Stimulated activated CD4-positive, alpha-beta T cell treated with anti-CD3 and anti-CD28 coated beads, TNF-alpha, amount 100 ng/mL, for 24 hours (primary cell): ENCODE data around the gene TEAD4.

Source experiments
- DNase-seq, 3 experiments: peaks; one replicate each; pipeline ENCODE4 v3.0.0-alpha.2; 2020; ENCODE audit warnings: low read depth in 3 of 3

Gene TEAD4

GRCh38 chr12:3000548-3001275 lies 41.5 kb downstream of the TEAD4 start:
- DNase-seq, result no peak

DNA sequence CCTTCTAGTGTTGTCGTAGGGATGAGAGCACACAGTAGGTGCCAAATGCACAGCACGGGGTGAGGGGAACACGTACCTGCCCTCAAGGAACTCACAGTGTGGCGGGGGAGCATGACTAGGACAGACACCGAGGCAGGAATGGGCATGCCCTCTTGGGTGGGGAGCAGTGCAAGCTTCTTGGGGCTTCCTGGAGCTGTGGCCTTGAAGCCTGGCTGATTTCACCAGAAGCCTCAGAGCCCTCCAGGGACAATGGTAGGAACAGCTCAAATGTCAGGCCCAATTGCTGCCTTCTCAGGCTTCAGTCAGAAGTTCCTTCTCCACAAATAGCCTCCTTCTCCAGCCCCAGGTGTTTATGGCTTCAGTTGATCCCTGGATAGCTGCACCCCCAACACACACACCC lies 43.4 kb downstream of the TEAD4 start:
- DNase-seq, result no peak

GRCh38 chr12:3003357-3003992 lies 44.3 kb downstream of the TEAD4 start:
- no peak for DNase-seq

DNA sequence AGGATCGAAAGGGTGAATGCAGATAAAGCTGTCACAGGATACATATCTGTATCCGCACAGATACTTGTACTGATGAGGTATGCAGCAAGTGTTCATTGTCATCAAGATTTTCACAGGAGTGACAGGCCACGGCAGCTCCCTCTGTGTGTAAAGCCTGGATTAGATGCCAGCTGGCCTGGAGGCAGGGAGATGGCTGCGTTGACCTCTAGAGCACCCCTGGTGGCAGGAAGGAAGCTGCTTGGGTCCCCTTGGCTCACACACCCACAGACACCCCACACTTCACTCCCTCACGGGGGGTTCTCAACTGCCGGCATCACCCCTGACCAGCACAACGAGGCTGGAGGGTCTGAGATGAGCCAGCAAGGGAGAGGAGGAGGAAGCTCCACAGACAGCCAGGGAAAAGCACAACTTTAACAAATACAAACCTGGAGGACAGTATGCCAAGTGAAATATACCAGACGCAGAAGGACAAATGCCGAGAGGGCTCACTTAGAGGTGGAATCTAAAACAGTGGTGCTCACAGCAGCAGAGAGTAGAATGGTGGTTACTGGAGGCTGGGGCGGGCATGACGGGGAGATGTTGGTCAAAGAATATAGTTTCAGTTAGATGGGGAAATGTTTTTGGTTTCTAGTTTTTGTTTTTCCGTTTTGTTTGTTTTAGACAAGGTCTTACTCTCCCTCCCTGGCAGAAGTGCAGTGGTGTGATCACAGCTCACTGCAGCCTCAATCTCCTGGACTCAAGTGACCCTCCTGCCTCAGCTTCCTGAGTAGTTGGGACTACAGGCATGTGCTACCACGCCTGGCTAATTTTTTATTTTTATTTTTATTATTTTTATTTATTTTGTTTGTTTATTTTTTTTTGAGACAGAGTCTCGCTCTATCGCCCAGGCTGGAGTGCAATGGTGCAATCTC lies 45.7 kb downstream of the TEAD4 start:
- DNase-seq, result no peak

GRCh38 chr12:3005736-3006135 lies 46.5 kb downstream of the TEAD4 start:
- no peak for DNase-seq

GRCh38 chr12:3009780-3010179 lies 50.6 kb downstream of the TEAD4 start:
- no peak for DNase-seq

- DNase-seq, result no peak
These were observed 51.2 kb downstream of the TEAD4 start for GRCh38 chr12:3010214-3010930.

- no peak for DNase-seq
These were observed 53.6 kb downstream of the TEAD4 start for GRCh38 chr12:3012786-3013185.

DNA sequence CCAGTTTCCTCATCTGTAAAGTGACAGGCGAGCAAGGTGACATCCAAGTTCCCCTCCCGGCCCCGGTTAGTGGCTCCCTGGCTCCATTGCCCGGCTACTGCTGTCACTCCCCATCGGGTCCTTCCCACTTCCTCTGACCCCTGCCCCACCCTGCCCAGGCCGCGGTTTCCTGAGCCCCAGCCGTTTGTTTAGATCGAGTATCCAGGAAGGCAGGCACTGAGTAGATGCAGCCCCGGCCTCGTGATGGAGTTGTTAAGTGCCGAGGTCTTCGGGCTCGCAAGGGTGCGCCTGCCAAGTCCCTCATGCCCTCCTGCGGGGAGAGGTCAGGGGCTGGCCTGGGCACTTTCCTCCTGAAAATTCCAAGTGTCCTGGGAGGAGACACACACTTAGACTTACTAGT lies 55.4 kb downstream of the TEAD4 start:
- no peak for DNase-seq

DNA sequence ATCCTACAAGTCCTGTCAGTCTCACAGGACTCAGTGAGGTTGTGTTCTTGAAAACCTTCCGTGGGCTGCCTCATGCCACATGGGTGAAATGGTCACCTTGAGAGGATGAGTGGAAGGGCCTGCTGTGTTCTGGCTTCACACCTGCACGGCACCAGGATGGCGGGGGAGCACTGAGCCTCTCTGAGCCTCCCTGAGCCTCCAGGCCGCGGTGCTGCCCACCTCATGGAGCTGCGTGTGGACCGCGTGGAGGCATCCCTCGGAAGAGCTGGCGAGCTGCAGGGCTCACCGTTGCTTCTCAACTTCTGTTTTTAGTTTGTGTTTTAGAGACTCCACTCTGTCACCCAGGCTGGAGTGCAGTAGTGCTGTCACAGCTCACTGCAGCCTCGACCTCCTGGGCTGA lies 56.2 kb downstream of the TEAD4 start:
- DNase-seq, result no peak

- DNase-seq, result no peak
These were observed 57.0 kb downstream of the TEAD4 start for GRCh38 chr12:3016191-3016590.

DNA sequence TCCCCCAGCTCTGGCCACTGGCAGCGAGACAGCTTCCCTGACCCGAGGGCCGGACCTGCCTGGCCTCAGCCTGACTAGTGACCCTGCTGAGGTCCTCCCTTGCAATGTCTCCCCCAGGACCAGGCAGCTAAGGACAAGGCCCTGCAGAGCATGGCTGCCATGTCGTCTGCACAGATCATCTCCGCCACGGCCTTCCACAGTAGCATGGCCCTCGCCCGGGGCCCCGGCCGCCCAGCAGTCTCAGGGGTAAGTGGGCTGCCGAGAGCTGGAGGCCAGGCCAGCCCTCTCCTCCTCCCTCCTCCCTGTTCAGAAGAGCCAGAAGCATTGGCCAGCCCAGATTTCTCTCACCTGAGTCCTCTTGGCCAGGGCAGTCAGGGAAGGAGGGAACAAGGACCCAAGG lies 58.1 kb downstream of the TEAD4 start:
- no peak for DNase-seq

- DNase-seq, result no peak
These were observed 59.2 kb downstream of the TEAD4 start for GRCh38 chr12:3018284-3019004.

DNA sequence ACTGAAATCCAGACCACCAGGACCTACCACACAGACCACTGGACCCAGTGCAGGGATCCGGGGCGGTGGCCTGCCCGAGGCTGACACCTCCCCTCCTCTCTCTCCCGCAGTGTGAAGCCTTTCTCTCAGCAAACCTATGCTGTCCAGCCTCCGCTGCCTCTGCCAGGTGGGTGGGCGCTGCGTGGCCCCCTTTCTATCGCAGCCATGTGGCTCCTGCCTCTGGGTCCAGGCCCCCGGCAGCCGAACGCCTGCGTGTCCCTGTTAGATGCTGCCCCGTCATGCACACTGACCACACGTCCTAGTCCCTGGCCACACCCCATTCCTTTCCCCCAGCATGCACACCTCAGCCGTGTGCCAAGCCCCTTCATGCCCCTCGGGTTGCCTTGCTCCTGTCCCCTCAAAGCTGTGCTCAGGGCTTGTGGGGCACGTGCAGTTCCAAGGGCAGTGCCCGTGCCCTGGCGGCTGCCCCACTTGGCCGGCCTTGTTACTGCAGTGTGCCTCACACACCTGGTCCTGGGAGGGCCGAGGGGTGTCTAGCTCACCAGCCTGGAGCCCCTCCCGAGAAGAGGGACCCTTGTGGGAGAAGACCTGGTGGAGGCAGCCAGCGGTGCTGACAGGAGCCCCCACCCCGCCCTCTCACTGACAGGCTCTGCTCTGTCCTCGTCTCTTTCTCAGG lies 59.9 kb downstream of the TEAD4 start:
- DNase-seq, result no peak

GRCh38 chr12:3020399-3020798 lies 61.2 kb downstream of the TEAD4 start:
- no peak for DNase-seq

DNA sequence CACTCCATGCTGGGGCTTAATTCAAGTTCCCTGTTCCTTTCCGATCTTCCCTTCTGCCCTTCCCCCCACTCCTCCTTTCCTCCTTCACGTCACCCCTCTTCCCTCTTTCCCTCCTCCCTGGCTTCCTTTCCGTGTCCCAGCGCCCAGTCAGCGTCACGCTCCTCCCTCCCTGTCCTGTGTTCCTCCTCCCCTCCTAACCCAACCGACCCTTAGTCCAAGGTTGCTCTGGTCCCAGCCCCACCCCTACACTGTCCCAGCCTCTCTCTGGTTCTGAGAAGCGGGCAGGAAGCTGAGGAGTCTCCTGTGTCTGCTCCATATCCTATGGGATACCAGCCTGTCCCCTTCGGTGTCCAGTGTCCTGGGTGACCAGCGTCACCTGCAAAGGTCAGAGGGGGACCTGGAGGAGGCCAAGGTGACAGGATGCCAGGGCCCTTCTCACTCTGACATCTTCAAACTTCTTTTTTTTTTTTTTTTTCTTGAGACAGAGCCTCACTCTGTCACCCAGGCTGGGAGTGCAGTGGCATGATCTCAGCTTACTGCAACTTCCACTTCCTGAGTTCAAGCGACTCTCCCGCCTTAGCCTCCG lies 61.7 kb downstream of the TEAD4 start:
- DNase-seq, result no peak

- no peak for DNase-seq
These were observed 63.2 kb downstream of the TEAD4 start for GRCh38 chr12:3022411-3022810.

DNA sequence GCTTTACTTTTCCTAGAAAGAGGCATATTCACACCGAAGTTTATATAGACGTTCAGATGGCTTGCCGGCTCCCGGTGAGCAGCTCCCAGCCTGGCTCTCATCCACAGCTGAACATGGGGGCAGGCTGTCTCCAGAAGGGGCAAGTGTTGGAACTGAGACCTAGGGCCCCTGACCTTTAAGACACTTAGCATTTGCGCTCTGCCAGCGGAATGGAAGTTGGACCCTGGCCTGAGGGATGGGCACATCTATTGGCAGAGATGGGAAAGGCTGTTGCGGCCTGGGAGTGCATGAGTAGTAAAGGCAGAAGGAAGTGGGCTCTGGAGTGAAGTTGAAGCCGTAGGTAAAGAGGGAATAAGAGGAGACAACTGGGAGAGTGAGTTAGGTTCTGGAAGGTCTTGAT lies 63.8 kb downstream of the TEAD4 start:
- no peak for DNase-seq

GRCh38 chr12:3028108-3028507 lies 68.9 kb downstream of the TEAD4 start:
- no peak for DNase-seq

GRCh38 chr12:3030821-3031429 lies 71.7 kb downstream of the TEAD4 start:
- no peak for DNase-seq
